ENCODE measurements around the gene PATL2.

DNA sequence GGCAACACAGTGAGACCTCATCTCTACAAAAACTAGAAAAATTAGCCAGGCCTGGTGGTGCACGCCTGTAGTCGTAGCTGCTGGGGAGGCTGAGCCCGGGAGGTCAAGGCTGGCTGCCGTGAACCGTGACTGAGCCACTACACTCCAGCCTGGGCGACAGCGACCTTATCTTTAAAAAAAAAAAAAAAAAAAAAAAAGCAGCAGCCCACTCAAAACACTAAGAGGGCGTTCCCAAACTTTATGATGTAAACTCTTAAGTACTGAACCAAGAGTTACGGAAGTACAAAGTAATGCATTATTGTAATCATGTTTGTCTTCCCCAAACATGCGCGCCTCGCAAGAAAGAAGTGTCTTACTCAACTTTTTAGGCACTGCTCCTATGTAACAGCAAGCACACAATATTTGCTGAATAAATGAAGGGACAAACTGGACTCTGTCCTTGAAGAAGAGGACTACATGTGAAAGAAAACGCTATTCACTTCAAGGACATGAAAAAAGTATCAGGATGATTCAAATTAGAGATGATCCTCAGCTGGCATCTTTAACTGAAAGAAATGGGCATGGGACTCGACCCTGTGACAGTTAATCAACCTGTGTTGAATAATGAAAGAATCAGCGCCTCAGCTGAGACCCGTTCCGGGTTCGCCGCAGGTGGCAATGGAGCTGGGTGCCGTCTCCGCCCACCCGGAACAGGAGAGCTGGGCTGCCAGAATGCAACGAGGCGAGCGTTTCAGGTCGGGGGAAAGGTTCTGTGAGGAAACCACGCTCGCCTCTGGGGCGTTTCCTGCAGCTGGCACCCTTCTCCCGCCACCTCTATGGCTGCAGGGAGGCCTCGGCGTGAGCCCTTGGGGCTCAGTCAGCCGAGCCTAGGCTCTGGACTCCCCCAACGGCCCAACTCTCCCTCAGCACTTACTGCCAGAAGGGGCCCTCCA lies 48.4 kb downstream of the PATL2 start:
- TF ChIP-seq EZH2 (IDR thresholded peaks at IDR 0.05; ENCODE audit: borderline replicate concordance, low read depth, low read length, severe bottlenecking), result no peak
- TF ChIP-seq, protein P1, sequence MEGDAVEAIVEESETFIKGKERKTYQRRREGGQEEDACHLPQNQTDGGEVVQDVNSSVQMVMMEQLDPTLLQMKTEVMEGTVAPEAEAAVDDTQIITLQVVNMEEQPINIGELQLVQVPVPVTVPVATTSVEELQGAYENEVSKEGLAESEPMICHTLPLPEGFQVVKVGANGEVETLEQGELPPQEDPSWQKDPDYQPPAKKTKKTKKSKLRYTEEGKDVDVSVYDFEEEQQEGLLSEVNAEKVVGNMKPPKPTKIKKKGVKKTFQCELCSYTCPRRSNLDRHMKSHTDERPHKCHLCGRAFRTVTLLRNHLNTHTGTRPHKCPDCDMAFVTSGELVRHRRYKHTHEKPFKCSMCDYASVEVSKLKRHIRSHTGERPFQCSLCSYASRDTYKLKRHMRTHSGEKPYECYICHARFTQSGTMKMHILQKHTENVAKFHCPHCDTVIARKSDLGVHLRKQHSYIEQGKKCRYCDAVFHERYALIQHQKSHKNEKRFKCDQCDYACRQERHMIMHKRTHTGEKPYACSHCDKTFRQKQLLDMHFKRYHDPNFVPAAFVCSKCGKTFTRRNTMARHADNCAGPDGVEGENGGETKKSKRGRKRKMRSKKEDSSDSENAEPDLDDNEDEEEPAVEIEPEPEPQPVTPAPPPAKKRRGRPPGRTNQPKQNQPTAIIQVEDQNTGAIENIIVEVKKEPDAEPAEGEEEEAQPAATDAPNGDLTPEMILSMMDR (IDR thresholded peaks at IDR 0.05; ENCODE audit: borderline replicate concordance, extremely low read depth, low read length, poor library complexity, severe bottlenecking), result no peak
